ENCODE data around the gene SPECC1. TPM values are rescaled to one million over a fixed set of nuclear protein-coding genes. Genes with fewer than 3 reads are reported as not detected.

Gene SPECC1
- total and polyA plus RNA-seq, 2 of the 13 experiments (the other 11 are each of a cell fraction or from before 2014, with no cell fraction given), result 2.3 to 6.9 TPM

DNA sequence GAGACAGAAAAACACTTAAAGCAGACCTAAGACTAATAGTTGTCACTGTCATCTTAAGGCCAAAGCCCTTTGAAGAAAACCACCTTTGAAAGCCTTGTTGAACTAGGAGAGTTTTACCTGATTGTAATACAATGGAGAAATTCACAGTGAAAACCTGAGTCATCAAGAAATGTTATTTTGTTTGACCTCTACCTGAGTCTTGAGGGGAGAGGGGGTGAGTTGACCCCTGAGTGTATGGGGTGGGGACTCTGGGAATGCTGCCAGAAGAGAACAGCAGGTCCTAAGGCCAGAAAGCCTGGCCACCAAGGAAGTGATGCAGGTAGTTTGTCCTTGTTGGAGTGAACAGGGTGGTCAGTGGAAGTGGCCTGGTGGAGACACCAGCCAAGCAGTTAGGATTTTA, 204.3 kb downstream of the SPECC1 start:
- Histone ChIP-seq H3K9me3 (ENCODE audit: low read length) (no peaks in the 10 kb centered on the region), H3K9ac (ENCODE audit: insufficient read depth, low read depth, low read length) (no peak overlapping the region), H3K27me3 (ENCODE audit: control insufficient read depth in 1 of 2, insufficient read depth in 2 of 2, low read length in 2 of 2) (no peaks in the 10 kb centered on the region), H4K20me1 (ENCODE audit: insufficient read depth, low read length) (no peaks in the 10 kb centered on the region), H3K27ac (ENCODE audit: extremely low read length, insufficient read depth, low read length) (no peak overlapping the region), H3K79me2 (ENCODE audit: insufficient read depth, low read length) (no peaks in the 10 kb centered on the region), H3K36me3 (replicated peaks in 1 of 2; ENCODE audit: control insufficient read depth in 1 of 2, insufficient read depth in 2 of 2, low read length in 2 of 2) (no peaks in the 10 kb centered on the region), H2AFZ (ENCODE audit: low read length) (no peak overlapping the region), H3K4me3 (replicated peaks in 1 of 3; ENCODE audit: insufficient read depth in 1 of 3, low read depth in 2 of 3, low read length in 3 of 3) (no peak overlapping the region), H3K4me2 (ENCODE audit: low read depth, low read length) (no peak overlapping the region), H3K4me1 (ENCODE audit: insufficient read depth, low read length) (no peaks in the 10 kb centered on the region)
- ATAC-seq (no peak), FAIRE-seq (no peak), DNase-seq (ENCODE audit: low spot score) (no peak)
- no TSS peak for BruUV-seq (replicated peaks)
- ChIA-PET POLR2A (no interaction called here), CTCF (ENCODE audit: low intra/inter-chr PET ratio, low total read pairs) (no interaction called here)
- TF ChIP-seq MAFK (conservative IDR thresholded peaks at IDR 0.05 in 1 of 2, IDR thresholded peaks at IDR 0.05 in 1 of 2; ENCODE audit: low read length in 2 of 2) (peak; percentile 41 to 54; a peak in 3 of 4 replicates), KDM1A (CRISPR knock-in tag; IDR thresholded peaks at IDR 0.05) (no peak), CEBPB (IDR thresholded peaks at IDR 0.05; ENCODE audit: borderline replicate concordance, low read depth, low read length) (no peak), SP5 (CRISPR knock-in tag; IDR thresholded peaks at IDR 0.05; ENCODE audit: borderline replicate concordance, low read depth) (no peak), MAFF (IDR thresholded peaks at IDR 0.05; ENCODE audit: low read depth, low read length) (peak; percentile 35; the same call in 1 of the 2 replicates)
- in situ Hi-C loops (cut with HindIII; ENCODE audit: extremely low pct_ligation_motif_present, low pct_unique_long_range_greater_than_20kb) (no loop called here), intact Hi-C loops (cut with micrococcal nuclease; ENCODE audit: unreplicated experiment) (no loop called here)

DNA sequence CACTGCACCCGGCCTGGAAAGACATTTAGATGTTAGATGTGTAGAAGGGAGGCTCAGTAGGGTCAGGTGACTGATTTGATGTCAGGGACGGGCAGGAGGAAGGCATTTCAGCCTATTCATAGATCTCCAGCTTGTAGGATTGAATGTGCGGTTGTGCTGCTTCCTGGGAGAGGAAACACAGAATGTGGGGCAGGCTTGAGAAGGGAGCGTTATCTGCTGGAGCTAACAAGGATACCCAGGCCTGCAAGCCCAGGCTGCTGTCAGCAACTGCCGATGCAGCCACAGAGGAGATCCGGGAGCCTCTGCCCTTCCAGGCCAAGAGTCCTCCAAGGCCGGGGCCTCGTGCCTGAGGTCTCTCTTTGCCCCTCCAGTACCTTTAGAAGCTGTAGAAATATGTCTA, 205.6 kb downstream of the SPECC1 start:
- no peaks in the 10 kb centered on the region for H4K20me1 ChIP-seq (ENCODE audit: insufficient read depth, low read length)
- BruUV-seq (replicated peaks), result no TSS peak
- in situ Hi-C loops (cut with HindIII; ENCODE audit: extremely low pct_ligation_motif_present, low pct_unique_long_range_greater_than_20kb), result no loop called here
- 54% methylated on average over 7 of the region's 8 CpGs for WGBS (ENCODE audit: low lambda C conversion rate)
- FAIRE-seq, result no peak
- H3K4me3 ChIP-seq (replicated peaks in 1 of 3; ENCODE audit: insufficient read depth in 1 of 3, low read depth in 2 of 3, low read length in 3 of 3), result no peak overlapping the region
- intact Hi-C loops (cut with micrococcal nuclease; ENCODE audit: unreplicated experiment), result no loop called here
- no peak overlapping the region for H3K9ac ChIP-seq (ENCODE audit: insufficient read depth, low read depth, low read length)
- H3K9me3 ChIP-seq (ENCODE audit: low read length), result no peaks in the 10 kb centered on the region
- H3K79me2 ChIP-seq (ENCODE audit: insufficient read depth, low read length), result no peaks in the 10 kb centered on the region
- no peak for DNase-seq (ENCODE audit: low spot score)
- POLR2A ChIA-PET, result no interaction called here
- H3K36me3 ChIP-seq (replicated peaks in 1 of 2; ENCODE audit: control insufficient read depth in 1 of 2, insufficient read depth in 2 of 2, low read length in 2 of 2), result no peaks in the 10 kb centered on the region
- no peaks in the 10 kb centered on the region for H3K27me3 ChIP-seq (ENCODE audit: control insufficient read depth in 1 of 2, insufficient read depth in 2 of 2, low read length in 2 of 2)
- CTCF ChIA-PET (ENCODE audit: low intra/inter-chr PET ratio, low total read pairs), result no interaction called here
- ATAC-seq, result no peak
- H2AFZ ChIP-seq (ENCODE audit: low read length), result no peak overlapping the region
- no peak overlapping the region for H3K27ac ChIP-seq (ENCODE audit: extremely low read length, insufficient read depth, low read length)
- H3K4me1 ChIP-seq (ENCODE audit: insufficient read depth, low read length), result no peaks in the 10 kb centered on the region
- TF ChIP-seq ELF1 (CRISPR knock-in tag; IDR thresholded peaks at IDR 0.05) (no peak), ZNF547 (CRISPR knock-in tag; IDR thresholded peaks at IDR 0.05) (no peak)
- no peak overlapping the region for H3K4me2 ChIP-seq (ENCODE audit: low read depth, low read length)
